NCI-H2196 (cell line): ENCODE measurements around the gene USP3.

Experiments used
- DNase-seq: peaks from one replicate; lab custom pipeline; 2025; ENCODE audit not compliant: unreplicated experiment; lab: John Stamatoyannopoulos, UW

The USP3 gene

GRCh38 chr15:63538876-63539275 lies 34.5 kb downstream of the USP3 start:
- no peak for DNase-seq

GRCh38 chr15:63539521-63539920 lies 35.1 kb downstream of the USP3 start:
- DNase-seq, result no peak

DNA sequence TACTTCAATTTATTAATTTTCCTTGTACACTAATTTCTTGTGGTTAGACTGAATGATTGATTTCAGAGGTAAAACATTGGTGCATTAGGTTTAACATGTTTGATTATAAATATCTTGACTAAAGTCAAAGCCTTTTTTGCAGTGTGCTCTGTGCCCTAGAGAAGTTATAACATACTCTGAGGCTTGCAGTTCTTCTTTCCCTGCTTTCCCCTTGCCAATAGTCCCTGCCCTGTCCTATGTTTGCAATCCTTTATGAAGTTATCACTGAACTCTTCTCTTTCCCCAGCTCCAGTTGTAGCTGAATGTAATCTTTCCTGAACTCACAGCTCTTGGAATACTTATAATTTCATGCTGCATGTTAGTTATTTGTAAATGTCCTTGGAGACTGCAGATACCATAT lies 35.6 kb downstream of the USP3 start:
- no peak for DNase-seq

GRCh38 chr15:63540449-63540848 lies 36.1 kb downstream of the USP3 start:
- no peak for DNase-seq

- no peak for DNase-seq
These were observed 40.0 kb downstream of the USP3 start for GRCh38 chr15:63544258-63545026.

DNA sequence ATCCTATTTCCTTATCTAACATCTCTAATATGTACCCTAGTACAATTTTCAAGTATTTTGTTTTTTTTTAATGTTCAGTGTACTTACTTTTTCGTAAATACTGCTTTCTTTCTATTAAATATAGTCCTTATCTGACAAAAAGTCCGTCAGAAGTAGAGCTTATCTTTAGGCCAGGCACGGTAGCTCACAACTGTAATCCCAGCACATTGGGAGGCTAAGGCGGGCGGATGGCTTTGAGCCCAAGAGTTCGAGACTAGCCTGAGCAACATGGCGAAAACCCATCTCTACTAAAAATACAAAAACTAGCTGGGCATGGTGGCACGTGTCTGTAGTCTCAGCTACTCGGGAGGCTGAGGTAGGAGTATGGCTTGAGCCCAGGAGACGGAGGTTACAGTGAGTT lies 41.1 kb downstream of the USP3 start:
- DNase-seq, result no peak

- DNase-seq, result no peak
These were observed 47.0 kb downstream of the USP3 start for GRCh38 chr15:63551400-63551799.

DNA sequence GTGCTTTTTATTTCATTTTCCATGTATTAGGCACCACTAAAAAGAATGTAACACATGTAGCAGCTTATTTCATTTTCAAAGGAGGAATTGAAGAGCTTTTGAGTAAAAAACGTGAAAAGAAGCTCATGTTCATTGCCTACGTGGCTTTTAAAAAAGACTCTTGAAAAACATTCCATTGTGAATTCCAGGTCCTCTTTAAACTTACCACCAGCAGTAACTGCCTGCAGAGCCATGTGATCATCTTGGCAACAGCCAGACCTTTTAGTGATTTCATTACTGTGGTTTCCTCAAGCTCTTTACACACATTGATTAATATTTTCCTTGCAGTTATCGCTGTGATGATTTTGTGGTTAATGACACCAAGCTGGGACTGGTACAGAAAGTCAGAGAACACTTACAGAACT lies 49.0 kb downstream of the USP3 start:
- peak; percentile 7 for DNase-seq

DNA sequence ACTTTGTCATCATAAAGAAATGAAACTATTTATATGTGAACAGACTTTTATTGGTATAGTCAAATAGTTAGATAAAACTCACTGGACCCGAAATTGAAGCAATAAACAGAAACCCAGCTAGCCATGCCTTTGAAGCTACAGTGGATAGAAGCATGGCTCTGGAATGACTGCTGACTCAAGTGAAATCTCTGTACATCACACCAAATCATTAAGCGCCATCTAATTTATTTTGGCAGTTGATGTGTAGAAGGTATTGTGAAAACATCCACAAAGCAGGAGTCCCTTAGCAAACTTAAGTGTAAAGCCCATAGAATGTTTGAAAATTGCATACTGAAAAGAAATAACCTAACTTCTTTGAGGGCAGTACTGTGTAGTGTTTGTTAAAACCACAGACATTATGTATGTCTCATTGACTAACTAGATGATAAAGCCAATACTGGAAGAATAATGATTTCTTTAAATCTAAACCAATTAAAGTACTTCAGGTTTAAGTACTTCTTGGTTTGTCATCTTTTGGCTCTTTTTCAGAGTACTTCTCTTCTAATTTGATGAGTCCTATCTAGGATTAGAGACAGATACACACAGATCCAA lies 50.0 kb downstream of the USP3 start:
- DNase-seq, result no peak

DNA sequence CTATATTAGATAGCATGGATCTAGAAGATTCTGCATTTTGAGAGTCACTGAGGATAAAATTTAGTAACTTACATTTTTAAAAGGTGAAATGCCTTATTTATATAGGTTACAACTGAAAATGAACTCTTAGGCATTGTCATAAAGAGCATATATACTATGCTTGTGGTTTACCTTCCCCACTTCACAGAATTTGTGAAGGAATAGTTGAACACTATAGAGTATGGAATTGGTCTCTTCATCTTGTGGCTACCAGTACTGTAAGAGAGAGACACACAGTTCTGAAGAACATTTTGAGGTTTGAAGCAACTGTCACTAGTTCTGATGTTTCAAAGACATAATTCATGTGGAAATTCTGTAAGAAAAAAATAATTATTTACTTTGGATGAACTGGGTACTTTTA lies 51.1 kb downstream of the USP3 start:
- no peak for DNase-seq

- DNase-seq, result no peak
These were observed 51.9 kb downstream of the USP3 start for GRCh38 chr15:63556246-63556645.

- DNase-seq, result no peak
These were observed 52.3 kb downstream of the USP3 start for GRCh38 chr15:63556736-63557135.

GRCh38 chr15:63559753-63560152 lies 55.4 kb downstream of the USP3 start:
- DNase-seq, result no peak

- DNase-seq, result no peak
These were observed 56.5 kb downstream of the USP3 start for GRCh38 chr15:63560741-63561448.

- DNase-seq, result no peak
These were observed 59.7 kb downstream of the USP3 start for GRCh38 chr15:63564093-63564492.

- no peak for DNase-seq
These were observed 61.3 kb downstream of the USP3 start for GRCh38 chr15:63565536-63566186.

- no peak for DNase-seq
These were observed 68.5 kb downstream of the USP3 start for GRCh38 chr15:63572749-63573464.

DNA sequence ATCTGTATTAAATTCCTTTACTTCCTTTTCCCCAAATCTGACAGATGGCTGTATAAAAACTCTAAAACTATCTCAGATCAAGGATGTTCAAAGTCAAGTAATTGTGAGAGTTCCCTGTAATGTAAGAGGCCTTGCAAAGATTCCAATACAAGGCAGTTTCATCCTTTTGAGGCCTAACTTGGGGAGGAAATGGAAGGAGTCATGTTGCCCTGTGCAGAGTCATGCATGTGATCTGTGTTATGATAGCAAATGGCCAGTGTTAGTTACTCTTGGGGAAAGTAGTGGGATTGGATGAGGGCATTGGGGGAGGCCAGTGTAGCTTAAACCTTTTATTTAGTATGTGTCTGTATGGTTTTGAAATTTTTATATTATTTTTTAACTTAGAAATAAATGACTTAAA lies 69.1 kb downstream of the USP3 start:
- no peak for DNase-seq

DNA sequence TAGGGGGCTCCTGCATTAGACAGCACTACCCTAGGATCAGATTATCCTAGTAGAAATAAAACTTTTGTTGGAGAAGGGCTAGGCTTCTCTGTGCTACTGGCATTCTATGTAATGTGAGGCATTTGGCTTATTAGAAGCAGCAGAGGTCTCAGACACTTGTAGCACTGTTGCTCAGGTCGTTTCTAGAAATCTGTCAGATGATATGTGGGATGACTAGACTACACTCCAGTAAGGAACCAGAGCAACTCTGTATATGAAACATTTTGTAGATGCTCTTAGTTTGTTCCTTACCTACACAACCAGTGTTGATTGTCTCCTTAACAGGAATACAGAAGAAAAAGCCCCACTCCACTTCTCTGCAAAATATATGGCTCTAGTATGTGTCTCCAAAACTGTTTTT lies 70.9 kb downstream of the USP3 start:
- DNase-seq, result no peak

DNA sequence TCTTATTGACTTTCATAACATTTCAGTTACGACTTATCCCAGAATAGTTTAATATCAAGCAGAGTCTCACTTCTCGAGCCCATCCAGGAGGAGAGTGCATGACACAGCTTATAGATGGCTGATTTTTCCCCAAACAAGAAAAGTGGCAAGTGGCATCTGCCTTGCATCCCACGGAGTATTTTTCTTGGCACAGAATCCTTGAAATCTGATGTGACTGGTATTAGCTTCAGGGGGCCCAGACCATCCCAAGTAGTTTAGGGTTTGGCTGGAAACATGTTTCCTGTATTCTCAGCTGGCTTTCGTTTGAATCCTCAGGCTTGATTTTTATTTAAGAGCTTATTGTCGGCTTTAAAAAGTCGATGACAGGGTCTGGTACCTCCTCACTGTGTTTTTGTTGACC lies 72.0 kb downstream of the USP3 start:
- DNase-seq, result no peak

- DNase-seq, result no peak
These were observed 77.8 kb downstream of the USP3 start for GRCh38 chr15:63582179-63582578.
